Lower leg skin (tissue), 3 donors: Measurements from ENCODE around the gene PTPRN2.

Experiments used
- POLR2A ChIP-seq, 2 donors: fragments of 450-650 bp; IDR thresholded peaks; one replicate each; pipeline ENCODE4 v1.6.1; 2016 to 2017; ENCODE audit warnings: antibody characterized with exemption in 2 of 2, mild to moderate bottlenecking in 1 of 2, moderate library complexity in 1 of 2
- TF ChIP-seq, protein P1 (sequence below), 3 donors: fragments of 450-650 bp; IDR thresholded peaks; one replicate each; pipeline ENCODE4 v1.5.1; 2016; ENCODE audit warnings: antibody characterized with exemption in 3 of 3, mild to moderate bottlenecking in 3 of 3, moderate library complexity in 2 of 3

DNA sequence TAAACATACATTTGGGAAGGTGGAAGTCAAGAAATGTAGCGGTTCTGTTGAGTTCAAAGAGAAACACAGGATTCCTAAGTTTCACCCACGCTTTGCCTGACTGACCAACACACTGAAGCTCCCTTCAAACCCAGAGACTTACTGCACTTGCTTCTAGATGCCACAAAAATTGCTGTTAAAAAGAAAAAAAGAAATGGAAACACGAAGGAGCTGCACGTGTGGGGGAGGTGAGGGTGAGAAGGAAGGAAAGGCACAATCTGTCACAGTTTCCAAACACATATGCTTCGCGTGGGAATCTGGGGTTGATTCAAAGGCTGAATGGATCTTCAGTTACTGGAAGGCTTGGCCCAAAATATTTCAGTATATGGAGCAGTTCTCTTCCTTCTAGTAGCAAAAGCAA, 755.2 kb downstream of the PTPRN2 start:
- TF ChIP-seq, protein P1, sequence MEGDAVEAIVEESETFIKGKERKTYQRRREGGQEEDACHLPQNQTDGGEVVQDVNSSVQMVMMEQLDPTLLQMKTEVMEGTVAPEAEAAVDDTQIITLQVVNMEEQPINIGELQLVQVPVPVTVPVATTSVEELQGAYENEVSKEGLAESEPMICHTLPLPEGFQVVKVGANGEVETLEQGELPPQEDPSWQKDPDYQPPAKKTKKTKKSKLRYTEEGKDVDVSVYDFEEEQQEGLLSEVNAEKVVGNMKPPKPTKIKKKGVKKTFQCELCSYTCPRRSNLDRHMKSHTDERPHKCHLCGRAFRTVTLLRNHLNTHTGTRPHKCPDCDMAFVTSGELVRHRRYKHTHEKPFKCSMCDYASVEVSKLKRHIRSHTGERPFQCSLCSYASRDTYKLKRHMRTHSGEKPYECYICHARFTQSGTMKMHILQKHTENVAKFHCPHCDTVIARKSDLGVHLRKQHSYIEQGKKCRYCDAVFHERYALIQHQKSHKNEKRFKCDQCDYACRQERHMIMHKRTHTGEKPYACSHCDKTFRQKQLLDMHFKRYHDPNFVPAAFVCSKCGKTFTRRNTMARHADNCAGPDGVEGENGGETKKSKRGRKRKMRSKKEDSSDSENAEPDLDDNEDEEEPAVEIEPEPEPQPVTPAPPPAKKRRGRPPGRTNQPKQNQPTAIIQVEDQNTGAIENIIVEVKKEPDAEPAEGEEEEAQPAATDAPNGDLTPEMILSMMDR (IDR thresholded peaks at IDR 0.05), result no peak
- TF ChIP-seq POLR2A (IDR thresholded peaks at IDR 0.05), result no peak
